Mesenchymal stem cell (in vitro differentiated cells and primary cell): ENCODE data around the gene CPNE4.

Source experiments
- DNase-seq: peaks from one replicate; pipeline ENCODE4 v3.0.0-alpha.2; 2013
- H2AFZ ChIP-seq: one replicate; pipeline ENCODE4 v1.6.1; 2013; ENCODE audit warnings: low read depth, mild to moderate bottlenecking, control low read depth, inconsistent platforms, low read length, moderate library complexity
- H2AK5ac ChIP-seq: 2 replicates; pipeline ENCODE4 v1.6.1; 2013; ENCODE audit warnings: low read length, moderate library complexity, mild to moderate bottlenecking, inconsistent platforms; ENCODE audit not compliant: severe bottlenecking
- H2BK120ac ChIP-seq: one replicate; pipeline ENCODE4 v1.6.1; 2013; ENCODE audit warnings: low read depth, mild to moderate bottlenecking, inconsistent platforms, low read length, moderate library complexity
- H2BK12ac ChIP-seq, 2 experiments: one replicate each; pipeline ENCODE4 v1.6.1; 2013; ENCODE audit warnings: inconsistent platforms in 2 of 2, low read length in 2 of 2, mild to moderate bottlenecking in 2 of 2, moderate library complexity in 2 of 2, control low read depth in 1 of 2
- H2BK15ac ChIP-seq: one replicate; pipeline ENCODE4 v1.6.1; 2013; ENCODE audit warnings: mild to moderate bottlenecking, low read depth, inconsistent platforms; ENCODE audit not compliant: poor library complexity, severe bottlenecking
- H2BK5ac ChIP-seq: 2 replicates; pipeline ENCODE4 v1.6.1; 2013; ENCODE audit warnings: low read depth, mild to moderate bottlenecking, low read length, control low read depth, inconsistent platforms; ENCODE audit not compliant: poor library complexity, severe bottlenecking
- H3K14ac ChIP-seq, 2 experiments: one replicate each; pipeline ENCODE4 v1.6.1; 2013; ENCODE audit warnings: inconsistent platforms in 2 of 2, low read length in 2 of 2, control low read depth in 1 of 2, mild to moderate bottlenecking in 1 of 2, moderate library complexity in 1 of 2
- H3K18ac ChIP-seq, 2 experiments: one replicate each; pipeline ENCODE4 v1.6.1; 2013; ENCODE audit warnings: inconsistent platforms in 2 of 2, low read length in 2 of 2, control low read depth in 1 of 2, low read depth in 1 of 2, mild to moderate bottlenecking in 1 of 2
- H3K23ac ChIP-seq, 2 experiments: one replicate each; pipeline ENCODE4 v1.6.1; 2013; ENCODE audit warnings: inconsistent platforms in 2 of 2, low read length in 2 of 2, mild to moderate bottlenecking in 2 of 2, moderate library complexity in 2 of 2, control low read depth in 1 of 2
- H3K27ac ChIP-seq: 2 replicates; pipeline ENCODE4 v1.5.1; 2013; ENCODE audit warnings: mild to moderate bottlenecking, moderate library complexity, low read length, control low read depth, inconsistent platforms; ENCODE audit not compliant: poor library complexity, severe bottlenecking
- H3K27me3 ChIP-seq, 2 experiments: 2 replicates each; pipeline versions ENCODE4 v1.6.1 to v1.7.0; 2013; ENCODE audit warnings: low read length in 2 of 2, mild to moderate bottlenecking in 2 of 2, moderate library complexity in 2 of 2, control low read depth in 1 of 2, inconsistent platforms in 1 of 2; ENCODE audit not compliant: control insufficient read depth in 1 of 2, insufficient read depth in 1 of 2
- H3K36me3 ChIP-seq, 2 experiments: 2 replicates each; pipeline versions ENCODE4 v1.6.1 to v1.7.0; 2013; ENCODE audit warnings: low read length in 2 of 2, control low read depth in 1 of 2, inconsistent platforms in 1 of 2, low read depth in 1 of 2, mild to moderate bottlenecking in 1 of 2; ENCODE audit not compliant: insufficient read depth in 2 of 2, control insufficient read depth in 1 of 2
- H3K4ac ChIP-seq, 2 experiments: one replicate each; pipeline ENCODE4 v1.6.1; 2013; ENCODE audit warnings: inconsistent platforms in 2 of 2, low read length in 2 of 2, mild to moderate bottlenecking in 2 of 2, moderate library complexity in 2 of 2, control low read depth in 1 of 2, low read depth in 1 of 2
- H3K4me1 ChIP-seq: 2 replicates; pipeline ENCODE4 v1.6.1; 2013; ENCODE audit warnings: low read depth, low read length, control low read depth; ENCODE audit not compliant: control insufficient read depth, insufficient read depth
- H3K4me2 ChIP-seq: 2 replicates; pipeline ENCODE4 v1.6.1; 2013; ENCODE audit warnings: low read length, mild to moderate bottlenecking, inconsistent platforms; ENCODE audit not compliant: poor library complexity, severe bottlenecking
- H3K4me3 ChIP-seq, 2 experiments: 2 replicates each; pipeline versions ENCODE4 v1.5.1 to v1.7.0; 2013; ENCODE audit warnings: low read length in 2 of 2, mild to moderate bottlenecking in 2 of 2, control low read depth in 1 of 2, low read depth in 1 of 2; ENCODE audit not compliant: insufficient read depth in 1 of 2
- H3K79me1 ChIP-seq: replicated peaks from 2 replicates; pipeline ENCODE4 v1.6.1; 2013; ENCODE audit warnings: mild to moderate bottlenecking, control low read depth, low read length, inconsistent platforms; ENCODE audit not compliant: poor library complexity, severe bottlenecking
- H3K9ac ChIP-seq: 2 replicates; pipeline ENCODE4 v1.7.0; 2013; ENCODE audit warnings: mild to moderate bottlenecking, low read length, moderate library complexity
- H3K9me3 ChIP-seq: 2 replicates; pipeline ENCODE4 v1.7.0; 2013; ENCODE audit warnings: mild to moderate bottlenecking, low read length; ENCODE audit not compliant: control insufficient read depth
- H4K8ac ChIP-seq: one replicate; pipeline ENCODE4 v1.6.1; 2013; ENCODE audit warnings: inconsistent platforms, mild to moderate bottlenecking, low read length, moderate library complexity
- H4K91ac ChIP-seq: one replicate; pipeline ENCODE4 v1.6.1; 2013; ENCODE audit warnings: mild to moderate bottlenecking, low read length, inconsistent platforms
- WGBS: methylation state at CpG from one replicate; pipeline ENCODE4 v1.1.7; 2013; ENCODE audit warnings: mixed read lengths; 5-methylcytosine and 5-hydroxymethylcytosine counted together

CPNE4 gene

GRCh38 chr3:131796558-131797198 lies 238.1 kb downstream of the CPNE4 start:
- Histone ChIP-seq H3K27ac (no peak overlapping the region), H3K4me3 (no peak overlapping the region), H2AFZ (no peak overlapping the region), H3K18ac (no peak overlapping the region), H3K79me1 (no peaks in the 10 kb centered on the region), H2BK120ac (no peak overlapping the region), H3K14ac (no peak overlapping the region), H3K4me1 (no peaks in the 10 kb centered on the region), H2BK12ac (no peak overlapping the region), H3K9me3 (no peaks in the 10 kb centered on the region), H2BK15ac (no peak overlapping the region), H3K23ac (no peak overlapping the region), H3K4me2 (no peak overlapping the region), H4K8ac (no peak overlapping the region), H4K91ac (no peak overlapping the region), H2BK5ac (no peak overlapping the region), H3K9ac (no peak overlapping the region), H3K4ac (no peak overlapping the region), H3K27me3 (peaks cover 0 to 6% of the 10 kb centered on the region in 2 experiments), H3K36me3 (no peaks in the 10 kb centered on the region), H2AK5ac (no peak overlapping the region)
- no peak for DNase-seq
- 53% methylated on average over 4 of the region's 4 CpGs for WGBS

- DNase-seq, result no peak
- Histone ChIP-seq H2BK12ac (no peak overlapping the region), H4K91ac (no peak overlapping the region), H3K9me3 (no peaks in the 10 kb centered on the region), H3K4me3 (no peak overlapping the region), H3K4me1 (no peaks in the 10 kb centered on the region), H3K27me3 (peaks cover 0 to 6% of the 10 kb centered on the region in 2 experiments), H2BK5ac (no peak overlapping the region), H3K36me3 (no peaks in the 10 kb centered on the region), H3K9ac (no peak overlapping the region), H3K79me1 (no peaks in the 10 kb centered on the region), H3K27ac (no peak overlapping the region), H3K18ac (no peak overlapping the region), H3K14ac (no peak overlapping the region), H3K23ac (no peak overlapping the region), H2BK15ac (no peak overlapping the region), H3K4me2 (no peak overlapping the region), H2BK120ac (no peak overlapping the region), H4K8ac (no peak overlapping the region), H2AK5ac (no peak overlapping the region), H3K4ac (no peak overlapping the region), H2AFZ (no peak overlapping the region)
- WGBS, result 85% methylated on average over 4 of the region's 5 CpGs
Measured at GRCh38 chr3:131796111-131796510, 238.7 kb downstream of the CPNE4 start.

GRCh38 chr3:131795390-131796090 lies 239.3 kb downstream of the CPNE4 start:
- no peak overlapping the region for H2AFZ ChIP-seq
- H3K4me3 ChIP-seq, result no peak overlapping the region
- WGBS, result 60% methylated on average over 1 of the region's 3 CpGs
- no peaks in the 10 kb centered on the region for H3K79me1 ChIP-seq
- peaks cover 0 to 6% of the 10 kb centered on the region in 2 experiments for H3K27me3 ChIP-seq
- no peak overlapping the region for H2BK5ac ChIP-seq
- no peak overlapping the region for H4K91ac ChIP-seq
- no peak overlapping the region for H3K4me2 ChIP-seq
- H3K4ac ChIP-seq, result no peak overlapping the region
- no peak overlapping the region for H2BK120ac ChIP-seq
- no peaks in the 10 kb centered on the region for H3K4me1 ChIP-seq
- no peak overlapping the region for H2BK15ac ChIP-seq
- H3K23ac ChIP-seq, result no peak overlapping the region
- no peaks in the 10 kb centered on the region for H3K9me3 ChIP-seq
- DNase-seq, result peak; percentile 22
- H4K8ac ChIP-seq, result no peak overlapping the region
- H3K14ac ChIP-seq, result no peak overlapping the region
- H3K36me3 ChIP-seq, result no peaks in the 10 kb centered on the region
- H3K9ac ChIP-seq, result no peak overlapping the region
- no peak overlapping the region for H2AK5ac ChIP-seq
- H2BK12ac ChIP-seq, result no peak overlapping the region
- H3K27ac ChIP-seq, result no peak overlapping the region
- H3K18ac ChIP-seq, result no peak overlapping the region

- H2BK15ac ChIP-seq, result no peak overlapping the region
- no peak overlapping the region for H3K4me3 ChIP-seq
- H3K9me3 ChIP-seq, result no peaks in the 10 kb centered on the region
- H2AK5ac ChIP-seq, result no peak overlapping the region
- no peak overlapping the region for H2BK120ac ChIP-seq
- no peak overlapping the region for H3K14ac ChIP-seq
- H3K36me3 ChIP-seq, result no peaks in the 10 kb centered on the region
- no peak overlapping the region for H3K27ac ChIP-seq
- H3K79me1 ChIP-seq, result no peaks in the 10 kb centered on the region
- no peak overlapping the region for H2AFZ ChIP-seq
- H2BK5ac ChIP-seq, result no peak overlapping the region
- H4K8ac ChIP-seq, result no peak overlapping the region
- peak overlapping the region; percentile 11 for H3K9ac ChIP-seq
- no peak overlapping the region for H3K4ac ChIP-seq
- H3K18ac ChIP-seq, result no peak overlapping the region
- H4K91ac ChIP-seq, result no peak overlapping the region
- peak; percentile 58 for DNase-seq
- 47% methylated on average over 3 of the region's 5 CpGs for WGBS
- H3K23ac ChIP-seq, result no peak overlapping the region
- H3K4me2 ChIP-seq, result no peak overlapping the region
- peaks cover 0 to 6% of the 10 kb centered on the region in 2 experiments for H3K27me3 ChIP-seq
- H3K4me1 ChIP-seq, result no peaks in the 10 kb centered on the region
- no peak overlapping the region for H2BK12ac ChIP-seq
Measured at GRCh38 chr3:131794766-131795388, 239.9 kb downstream of the CPNE4 start.
